Prostate gland (tissue), 2 donors: ENCODE measurements around the gene TMEM200B.

Experiments
- POLR2A ChIP-seq: fragments of 450-650 bp; IDR thresholded peaks from one replicate; pipeline ENCODE4 v1.6.1; 2016; ENCODE audit warnings: antibody characterized with exemption, mild to moderate bottlenecking
- POLR2AphosphoS5 ChIP-seq: sonication (generic); formaldehyde crosslinking; IDR thresholded peaks from one replicate; pipeline ENCODE4 v1.6.1; 2017; ENCODE audit warnings: antibody characterized with exemption
- TF ChIP-seq, protein P1 (sequence below), 4 experiments: fragments of 200-600 bp in 2 of 4; fragments of 450-650 bp in 2 of 4; sonication (generic) in 2 of 4; IDR thresholded peaks; 1 replicate in 3 of 4; 2 replicates in 1 of 4; pipeline ENCODE4 v1.5.1; 2016 to 2019; ENCODE audit warnings: antibody characterized with exemption in 4 of 4, mild to moderate bottlenecking in 2 of 4, moderate library complexity in 2 of 4

DNA sequence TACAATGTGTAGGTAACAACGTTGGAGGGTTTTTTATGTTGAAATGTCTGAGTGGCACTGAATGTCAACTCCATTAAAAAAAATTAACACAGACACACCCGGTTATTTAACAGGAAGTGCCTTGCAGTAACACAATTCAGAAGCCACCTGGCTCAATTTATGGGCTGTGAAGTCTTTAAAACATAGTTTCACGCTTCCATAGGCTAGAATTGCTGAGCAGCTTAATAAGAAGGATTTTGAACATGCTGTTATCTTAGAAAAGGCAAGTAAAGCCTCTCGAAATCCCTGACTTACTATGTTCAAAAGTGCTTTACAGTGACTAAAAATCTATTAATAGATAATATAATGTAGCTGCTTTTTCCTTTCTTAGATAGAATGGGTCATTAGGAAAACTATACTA is 38.3 kb upstream of the TMEM200B start:
- TF ChIP-seq, protein P1, sequence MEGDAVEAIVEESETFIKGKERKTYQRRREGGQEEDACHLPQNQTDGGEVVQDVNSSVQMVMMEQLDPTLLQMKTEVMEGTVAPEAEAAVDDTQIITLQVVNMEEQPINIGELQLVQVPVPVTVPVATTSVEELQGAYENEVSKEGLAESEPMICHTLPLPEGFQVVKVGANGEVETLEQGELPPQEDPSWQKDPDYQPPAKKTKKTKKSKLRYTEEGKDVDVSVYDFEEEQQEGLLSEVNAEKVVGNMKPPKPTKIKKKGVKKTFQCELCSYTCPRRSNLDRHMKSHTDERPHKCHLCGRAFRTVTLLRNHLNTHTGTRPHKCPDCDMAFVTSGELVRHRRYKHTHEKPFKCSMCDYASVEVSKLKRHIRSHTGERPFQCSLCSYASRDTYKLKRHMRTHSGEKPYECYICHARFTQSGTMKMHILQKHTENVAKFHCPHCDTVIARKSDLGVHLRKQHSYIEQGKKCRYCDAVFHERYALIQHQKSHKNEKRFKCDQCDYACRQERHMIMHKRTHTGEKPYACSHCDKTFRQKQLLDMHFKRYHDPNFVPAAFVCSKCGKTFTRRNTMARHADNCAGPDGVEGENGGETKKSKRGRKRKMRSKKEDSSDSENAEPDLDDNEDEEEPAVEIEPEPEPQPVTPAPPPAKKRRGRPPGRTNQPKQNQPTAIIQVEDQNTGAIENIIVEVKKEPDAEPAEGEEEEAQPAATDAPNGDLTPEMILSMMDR (IDR thresholded peaks at IDR 0.05): no peak
- no peak for TF ChIP-seq POLR2AphosphoS5
- no peak for TF ChIP-seq POLR2A
